Measurements from ENCODE around the gene ZBTB25.

The ZBTB25 gene

GRCh38 chr14:64434528-64434927, 69.1 kb downstream of the ZBTB25 start:
- DNase-seq = no peak

DNA sequence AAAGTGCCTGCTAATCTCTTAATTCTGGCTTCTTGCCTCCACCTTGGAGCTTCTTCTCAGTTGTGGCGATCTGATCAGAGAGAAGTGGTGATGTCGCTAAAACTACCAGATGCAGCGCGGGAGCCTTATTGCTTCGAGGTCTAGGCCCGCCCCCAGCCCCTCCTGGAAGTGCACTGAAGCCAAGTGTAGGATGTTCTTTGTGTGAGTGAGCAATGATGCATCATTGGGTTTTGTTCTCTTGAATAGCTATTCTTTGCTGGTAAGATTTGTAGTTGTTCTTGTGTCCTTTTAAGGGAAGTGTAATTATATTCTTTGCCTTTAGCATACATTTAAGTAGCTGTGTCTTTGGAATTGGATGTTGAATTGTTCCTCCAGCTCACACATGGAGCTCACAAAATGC, 79.7 kb downstream of the ZBTB25 start:
- no peak for DNase-seq

- no peak for DNase-seq
These were observed 80.9 kb downstream of the ZBTB25 start for GRCh38 chr14:64422756-64423155.

- no peak for DNase-seq
These were observed 81.6 kb downstream of the ZBTB25 start for GRCh38 chr14:64422005-64422404.

- DNase-seq = no peak
These were observed 82.5 kb downstream of the ZBTB25 start for GRCh38 chr14:64421166-64421565.

DNA sequence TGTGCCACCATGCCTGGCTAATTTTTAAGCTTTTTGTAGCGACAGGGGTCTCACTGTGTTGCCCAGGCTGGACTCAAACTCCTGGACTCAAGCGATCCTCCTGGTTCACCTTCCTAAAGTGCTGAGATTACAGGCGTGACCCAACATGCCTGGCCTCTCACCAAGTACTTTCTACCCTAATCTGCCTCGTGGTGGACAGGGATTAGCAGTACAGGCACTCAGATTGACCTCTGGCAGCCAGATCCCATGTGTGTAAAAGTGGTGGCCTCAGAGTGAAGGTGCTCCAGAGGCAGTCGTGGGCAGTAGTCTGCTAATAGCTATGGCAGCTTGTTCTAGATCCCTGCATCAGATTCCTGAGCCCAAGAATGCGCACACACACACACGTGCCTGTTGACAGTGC, 84.6 kb downstream of the ZBTB25 start:
- no peak for DNase-seq

- no peak for DNase-seq
These were observed 85.9 kb downstream of the ZBTB25 start for GRCh38 chr14:64417771-64418125.

- no peak for DNase-seq
These were observed 86.4 kb downstream of the ZBTB25 start for GRCh38 chr14:64417055-64417770.

DNA sequence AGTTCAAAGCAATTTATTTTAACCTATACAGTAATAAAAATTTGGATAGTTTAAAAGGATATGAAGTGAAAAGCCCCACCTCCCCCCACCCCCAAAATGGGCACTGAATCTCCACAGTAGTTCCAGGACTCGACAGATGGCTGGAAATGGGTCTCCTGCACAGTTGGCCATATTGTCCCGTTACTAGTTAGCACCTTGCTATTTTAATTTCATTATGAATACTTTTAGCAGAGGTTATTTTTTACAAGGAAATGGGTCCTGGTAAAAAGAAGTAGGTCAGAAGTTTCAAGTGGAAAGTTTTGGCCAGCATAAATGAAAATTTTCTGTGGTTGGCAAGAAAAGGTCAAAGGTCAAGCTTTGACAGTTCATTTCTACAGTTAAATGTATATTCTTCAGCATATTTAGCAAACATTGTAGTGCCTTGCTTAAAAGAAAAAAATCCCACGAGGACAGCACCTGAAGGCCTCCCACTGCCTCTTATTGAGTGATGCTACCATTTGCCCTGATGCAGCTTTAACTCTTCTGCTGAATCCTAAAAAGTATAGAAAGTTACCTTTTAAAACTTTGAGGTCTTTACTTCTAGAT, 87.2 kb downstream of the ZBTB25 start:
- no peak for DNase-seq

DNA sequence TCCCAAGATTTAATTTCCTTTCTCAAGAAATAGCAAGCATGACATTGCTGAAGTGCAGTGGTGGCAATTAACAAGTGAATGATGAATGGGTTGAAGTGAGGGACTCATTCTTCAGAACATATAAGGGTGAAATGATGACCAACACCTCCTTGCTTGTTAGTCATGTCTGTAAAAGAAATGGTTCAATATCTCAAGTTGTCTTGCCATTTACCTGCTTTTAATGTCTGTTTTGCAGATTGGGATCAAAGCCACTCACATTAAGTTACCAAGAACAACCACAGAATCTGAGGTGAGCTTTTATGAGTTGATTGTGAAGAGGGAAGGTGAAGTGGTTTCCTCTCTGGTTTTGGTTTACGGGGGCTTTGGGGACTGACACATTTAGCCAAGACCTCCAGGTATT, 91.4 kb downstream of the ZBTB25 start:
- no peak for DNase-seq

DNA sequence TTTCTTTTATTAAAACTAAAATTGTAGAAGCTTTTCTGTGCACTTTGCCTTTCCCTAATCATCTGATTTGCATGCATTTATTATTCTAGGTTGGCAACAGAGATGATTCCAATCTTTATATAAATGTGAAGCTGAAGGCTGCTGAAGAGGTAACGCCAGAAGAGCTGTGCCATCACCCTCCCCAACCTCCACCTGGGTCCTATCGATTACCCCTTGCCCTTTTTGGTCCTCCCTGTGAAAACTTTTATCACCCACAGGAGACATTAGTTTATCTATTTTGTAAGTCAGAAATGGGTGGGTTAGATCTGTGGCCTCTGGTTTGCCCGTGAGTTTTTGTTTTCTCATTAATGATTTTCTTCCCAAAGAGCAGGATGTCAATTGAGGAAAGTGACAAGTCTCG, 92.6 kb downstream of the ZBTB25 start:
- DNase-seq = no peak

- no peak for DNase-seq
These were observed 93.4 kb downstream of the ZBTB25 start for GRCh38 chr14:64410084-64410774.

DNA sequence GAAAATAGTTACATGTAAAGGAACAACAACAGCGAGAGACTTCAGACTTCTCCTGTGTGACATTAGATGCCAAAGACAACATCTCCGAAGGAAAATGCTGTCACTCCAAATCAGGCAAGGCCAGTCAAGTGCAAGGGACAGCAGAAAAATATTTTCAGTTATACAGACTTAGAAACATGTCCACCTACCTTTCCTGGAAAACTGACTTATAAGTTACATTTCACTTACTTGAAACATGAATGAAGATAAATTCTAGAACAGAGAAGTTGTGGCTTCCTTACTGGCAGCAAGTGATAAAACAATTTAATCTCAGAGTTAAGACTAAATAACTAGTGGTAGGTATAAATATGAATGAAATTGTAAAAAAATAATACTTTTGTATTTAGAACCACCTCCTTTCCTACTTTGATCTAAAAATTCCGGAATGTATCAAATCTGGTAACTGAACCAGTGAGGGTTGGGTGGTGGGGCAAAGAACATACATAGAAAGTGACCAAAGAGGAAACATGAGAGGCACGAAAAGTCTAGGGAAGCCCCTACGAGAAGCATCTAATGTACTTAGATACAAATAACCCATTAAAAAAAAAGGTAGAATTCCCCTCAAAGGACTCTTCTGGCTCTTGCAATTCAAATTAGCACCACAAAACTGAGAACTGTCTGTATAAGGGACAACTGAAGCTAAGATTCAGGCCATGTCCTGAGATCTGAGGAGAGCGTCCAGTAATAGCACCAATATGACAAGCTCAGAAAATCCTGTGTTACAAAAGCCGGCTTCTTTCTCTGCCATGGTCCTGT, 94.3 kb downstream of the ZBTB25 start:
- DNase-seq = no peak

DNA sequence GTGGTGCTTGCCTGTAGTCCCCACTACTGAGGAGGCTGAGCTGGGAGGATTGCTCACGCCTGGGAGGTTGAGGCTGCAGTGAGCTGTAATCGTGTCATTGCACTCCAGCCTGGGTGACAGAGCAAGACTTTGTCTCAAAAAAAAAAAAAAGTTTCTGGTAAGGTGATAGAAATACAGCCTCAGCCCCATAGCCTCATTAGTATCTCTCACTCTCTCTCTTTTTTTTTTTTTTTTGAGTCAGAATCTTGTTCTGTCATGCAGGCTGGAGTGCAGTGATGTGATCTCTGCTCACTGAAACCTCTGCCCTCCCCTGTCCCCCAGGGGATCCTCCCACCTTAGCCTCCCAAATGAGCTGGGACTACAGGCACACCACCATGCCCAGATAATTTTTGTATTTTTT, 96.3 kb downstream of the ZBTB25 start:
- DNase-seq = no peak

- no peak for DNase-seq
These were observed 98.3 kb downstream of the ZBTB25 start for GRCh38 chr14:64405295-64405694.

- DNase-seq = no peak
These were observed 101.7 kb downstream of the ZBTB25 start for GRCh38 chr14:64401949-64402348.

GRCh38 chr14:64400829-64401459, 102.7 kb downstream of the ZBTB25 start:
- no peak for DNase-seq
